HepG2 (cell line): ENCODE measurements around the gene CENATAC. TPM values are rescaled to one million over a fixed set of nuclear protein-coding genes. Genes with fewer than 3 reads are reported as not detected.

Source experiments
- ARNT ChIP-seq: fragments of 450-650 bp; IDR thresholded peaks from 2 replicates; pipeline ENCODE4 v1.6.1; 2017
- DNMT3B ChIP-seq: conservative IDR thresholded peaks from 2 replicates; pipeline ENCODE4 v1.6.1; 2016; ENCODE audit warnings: missing biosample characterization, control low read depth
- ELF4 ChIP-seq: sonication (generic); formaldehyde crosslinking; IDR thresholded peaks from 2 replicates; pipeline ENCODE4 v1.5.0; 2020; ENCODE audit warnings: missing genetic modification reagents, mild to moderate bottlenecking, moderate library complexity, borderline replicate concordance
- FOSL1 ChIP-seq: sonication (generic); formaldehyde crosslinking; IDR thresholded peaks from 2 replicates; pipeline ENCODE4 v1.9.0; 2021; ENCODE audit warnings: missing genetic modification reagents, borderline replicate concordance
- GRHL1 ChIP-seq: sonication (generic); formaldehyde crosslinking; conservative IDR thresholded peaks from 2 replicates; pipeline ENCODE4 v1.8.0; 2022; ENCODE audit warnings: missing genetic modification reagents
- HNF4G ChIP-seq, 2 experiments: sonication (generic) in 1 of 2; formaldehyde crosslinking in 1 of 2; IDR thresholded peaks; 2 replicates each; pipeline versions ENCODE4 v1.4.0 to v1.6.1; 2011 to 2020; ENCODE audit warnings: borderline replicate concordance in 2 of 2, low read depth in 2 of 2, mild to moderate bottlenecking in 2 of 2, low read length in 1 of 2, missing genetic modification reagents in 1 of 2, moderate library complexity in 1 of 2
- HOXA3 ChIP-seq: sonication (generic); formaldehyde crosslinking; IDR thresholded peaks from 2 replicates; pipeline ENCODE4 v1.5.0; 2020; ENCODE audit warnings: missing genetic modification reagents
- IKZF1 ChIP-seq: fragments of 450-650 bp; IDR thresholded peaks from 2 replicates; pipeline ENCODE4 v1.7.1; 2016
- LCORL ChIP-seq, 2 experiments: fragments of 450-650 bp in 1 of 2; sonication (generic) in 1 of 2; formaldehyde crosslinking in 1 of 2; IDR thresholded peaks; 2 replicates each; pipeline versions ENCODE4 v1.5.0 to v1.6.1; 2017 to 2020; ENCODE audit warnings: antibody characterized with exemption in 1 of 2, missing genetic modification reagents in 1 of 2
- SIN3B ChIP-seq: fragments of 150-350 bp; IDR thresholded peaks from 2 replicates; pipeline ENCODE4 v1.6.1; 2014; ENCODE audit warnings: low read length
- SMYD3 ChIP-seq: sonication (generic); formaldehyde crosslinking; IDR thresholded peaks from 2 replicates; pipeline ENCODE4 v1.8.1; 2023; ENCODE audit warnings: mild to moderate bottlenecking, missing genetic modification reagents
- TEAD2 ChIP-seq: sonication (generic); formaldehyde crosslinking; IDR thresholded peaks from 2 replicates; pipeline ENCODE4 v1.9.0; 2021; ENCODE audit warnings: missing genetic modification reagents
- TFE3 ChIP-seq: IDR thresholded peaks from 2 replicates; pipeline ENCODE4 v1.6.1; 2016
- ZC3H13 ChIP-seq: sonication (generic); formaldehyde crosslinking; IDR thresholded peaks from 2 replicates; pipeline ENCODE4 v1.8.1; 2023; ENCODE audit warnings: mild to moderate bottlenecking, missing genetic modification reagents, moderate library complexity
- ZKSCAN5 ChIP-seq: sonication (generic); formaldehyde crosslinking; IDR thresholded peaks from 2 replicates; pipeline ENCODE4 v1.5.1; 2020; ENCODE audit warnings: mild to moderate bottlenecking, missing genetic modification reagents
- ZNF274 ChIP-seq: sonication (generic); formaldehyde crosslinking; IDR thresholded peaks from 2 replicates; pipeline ENCODE4 v1.5.1; 2020; ENCODE audit warnings: mild to moderate bottlenecking, missing genetic modification reagents
- ZNF317 ChIP-seq: sonication (generic); formaldehyde crosslinking; IDR thresholded peaks from 2 replicates; pipeline ENCODE4 v1.5.0; 2020; ENCODE audit warnings: mild to moderate bottlenecking, missing genetic modification reagents
- ZNF513 ChIP-seq: sonication (generic); formaldehyde crosslinking; conservative IDR thresholded peaks from 2 replicates; pipeline ENCODE4 v1.5.0; 2020; ENCODE audit warnings: missing genetic modification reagents
- ZNF563 ChIP-seq: sonication (generic); formaldehyde crosslinking; IDR thresholded peaks from 2 replicates; pipeline ENCODE4 v1.8.0; 2022; ENCODE audit warnings: mild to moderate bottlenecking, moderate library complexity, missing genetic modification reagents
- ZNF609 ChIP-seq: sonication (generic); formaldehyde crosslinking; IDR thresholded peaks from 2 replicates; pipeline ENCODE4 v1.4.0; 2020; ENCODE audit warnings: mild to moderate bottlenecking, missing genetic modification reagents, borderline replicate concordance
- polyA plus RNA-seq, 8 experiments: library from polyadenylated mRNA; depleted of rRNA in 3 of 8; stranded (reverse) in 7 of 8; unstranded in 1 of 8; fragments of >200 nt; fragmentation: Illumina TruSeq in 4 of 8; extraction: Trizol in 4 of 8; gene quantifications; 2 replicates each; pipeline versions ENCODE4 v1.2.1 to v1.2.3, GENCODE V29; 2011 to 2016; ENCODE audit warnings: low read depth in 4 of 8, missing spikeins in 1 of 8, mixed read lengths in 1 of 8; ENCODE audit not compliant: insufficient read depth in 1 of 8
- total RNA-seq, 5 experiments: library from RNA; depleted of rRNA; stranded (reverse); fragments of >200 nt; fragmentation: Illumina TruSeq; extraction: Trizol; gene quantifications; 2 replicates each; pipeline ENCODE4 v1.2.3, GENCODE V29; 2016; ENCODE audit warnings: low read depth in 1 of 5

CENATAC gene
- total and polyA plus RNA-seq, 2 of the 13 experiments (the other 11 are each of a cell fraction or from before 2014, with no cell fraction given): 21.7 to 25.0 TPM

- TF ChIP-seq TFE3: 0 out of 2 replicates have a peak, but pooled peaks have one; percentile 16
- no peak for TF ChIP-seq ZNF563
- no peak for TF ChIP-seq LCORL (IDR thresholded peaks at IDR 0.05)
- TF ChIP-seq LCORL (CRISPR knock-in tag; IDR thresholded peaks at IDR 0.05): peak; percentile 29; the same call in 1 of the 2 replicates
- no peak for TF ChIP-seq ELF4 (CRISPR knock-in tag)
- TF ChIP-seq IKZF1: no peak
- peak; percentile 73 for TF ChIP-seq ZNF274
- no peak for TF ChIP-seq ZNF317 (CRISPR knock-in tag)
- no peak for TF ChIP-seq ZNF609 (CRISPR knock-in tag)
- no peak for TF ChIP-seq ZNF513 (CRISPR knock-in tag)
- TF ChIP-seq TEAD2 (CRISPR knock-in tag): no peak
- TF ChIP-seq DNMT3B: peak; percentile 24
- 0 out of 2 replicates have a peak, but pooled peaks have one; percentile 15 for TF ChIP-seq HNF4G (IDR thresholded peaks at IDR 0.05; ENCODE audit: borderline replicate concordance, low read depth, low read length)
- peak; percentile 18; the same call in 1 of the 2 replicates for TF ChIP-seq HNF4G (CRISPR knock-in tag; IDR thresholded peaks at IDR 0.05; ENCODE audit: borderline replicate concordance, low read depth)
- no peak for TF ChIP-seq SIN3B
- TF ChIP-seq FOSL1: no peak
- TF ChIP-seq ZC3H13 (CRISPR knock-in tag): peak; percentile 63; the same call in 1 of the 2 replicates
- no peak for TF ChIP-seq GRHL1
- TF ChIP-seq ZKSCAN5 (CRISPR knock-in tag): 0 out of 2 replicates have a peak, but pooled peaks have one; percentile 4
- TF ChIP-seq HOXA3 (CRISPR knock-in tag): peak; percentile 41
- no peak for TF ChIP-seq ARNT
- TF ChIP-seq SMYD3 (CRISPR knock-in tag): no peak
Measured at GRCh38 chr11:118997627-118998387, at the start of gene CENATAC (continued).
